Right cardiac atrium (tissue), 5 donors: ENCODE measurements around the gene EEF1A2. TPM values are rescaled to one million over a fixed set of nuclear protein-coding genes. Genes with fewer than 3 reads are reported as not detected.
A peak's percentile ranks its signal among the peaks of the same experiment; 100 is the strongest.

ENCODE experiments used
- ATAC-seq, 2 donors: fragments of 200-7000 bp; cut with Tn5 transposase; one replicate each; pipeline versions ENCODE4 v1.8.0 to v1.9.1; 2020; ENCODE audit warnings: moderate library complexity in 2 of 2, mild to moderate bottlenecking in 1 of 2
- DNase-seq, 3 donors: peaks; one replicate each; pipeline ENCODE4 v3.0.0-alpha.2; 2020
- H3K27ac ChIP-seq: one replicate; pipeline ENCODE4 v1.5.1; 2013; ENCODE audit warnings: mild to moderate bottlenecking, low read length, control low read depth, moderate library complexity
- H3K27me3 ChIP-seq: one replicate; pipeline ENCODE4 v1.6.1; 2013; ENCODE audit not compliant: control insufficient read depth, insufficient read depth
- H3K4me1 ChIP-seq: one replicate; pipeline ENCODE4 v1.6.1; 2013; ENCODE audit warnings: low read length; ENCODE audit not compliant: control insufficient read depth, insufficient read depth
- H3K4me3 ChIP-seq: one replicate; pipeline ENCODE4 v1.5.1; 2013; ENCODE audit warnings: low read length, control low read depth
- H3K9me3 ChIP-seq: one replicate; pipeline ENCODE4 v1.6.1; 2013; ENCODE audit warnings: low read length; ENCODE audit not compliant: control insufficient read depth
- WGBS: extraction: QIAGEN DNeasy Blood & Tissue Kit; methylation state at CpG from one replicate; pipeline ENCODE4 v1.1.7; 2013; 5-methylcytosine and 5-hydroxymethylcytosine counted together
- intact Hi-C, 4 donors: fragments of 100-400 bp; cut with DNase I; formaldehyde crosslinking; loops; one replicate each; pipeline versions ENCODE4 v1.11.0 to v1.14.0; 2022 to 2023
- polyA plus RNA-seq: library from polyadenylated mRNA; stranded (reverse); fragments of 200-250 nt; gene quantifications from one replicate; pipeline ENCODE4 v1.2.3, GENCODE V29; 2013
- total RNA-seq, 4 donors: library from RNA; stranded (reverse); fragmentation: NEBNext Ultra II Directional; extraction: Animal tissue kit (Norgen Biotek cat#: 25700); gene quantifications; one replicate each; pipeline ENCODE4 v1.2.1, GENCODE V29; 2021
- donor health status: healthy with polysubstance abuse.
- donor health status: DM: no; HTN: yes; CAD: no.
- donor health status: DM: no; HTN: no; CAD: no.
- donor health status: DM: no; HTN: yes; CAD: no; lungs with severe emphysema.
- donor health status: DM: yes; HTN: yes; CAD: no.

EEF1A2 gene
- total and polyA plus RNA-seq, 5 donors, result 701 to 1,033 (median 936) TPM

- H3K4me3 ChIP-seq, result no peak overlapping the region
- intact Hi-C loops, result no loop called here
- ATAC-seq (no peak), DNase-seq (no peak)
- no peaks in the 10 kb centered on the region for H3K9me3 ChIP-seq
- 81% methylated on average over 56 of the region's 56 CpGs for WGBS
- H3K27ac ChIP-seq, result no peak overlapping the region
- no peaks in the 10 kb centered on the region for H3K4me1 ChIP-seq
- no peaks in the 10 kb centered on the region for H3K27me3 ChIP-seq
Measured at GRCh38 chr20:63465380-63466249, 33.3 kb downstream of the EEF1A2 start.

- H3K4me1 ChIP-seq, result no peaks in the 10 kb centered on the region
- H3K4me3 ChIP-seq, result no peak overlapping the region
- H3K27me3 ChIP-seq, result no peaks in the 10 kb centered on the region
- 82% methylated on average over 12 of the region's 12 CpGs for WGBS
- intact Hi-C loops, result no loop called here
- no peak overlapping the region for H3K27ac ChIP-seq
- no peaks in the 10 kb centered on the region for H3K9me3 ChIP-seq
- no peak for DNase-seq
- no peak for ATAC-seq
Measured at GRCh38 chr20:63464289-63464635, 34.6 kb downstream of the EEF1A2 start.

GRCh38 chr20:63463400-63464288, 35.2 kb downstream of the EEF1A2 start:
- Histone ChIP-seq H3K27me3 (no peaks in the 10 kb centered on the region), H3K4me1 (no peaks in the 10 kb centered on the region), H3K27ac (no peak overlapping the region), H3K4me3 (no peak overlapping the region), H3K9me3 (no peaks in the 10 kb centered on the region)
- intact Hi-C loops, result no loop called here
- DNase-seq (no peak), ATAC-seq (no peak)
- WGBS, result 53% methylated on average over 22 of the region's 22 CpGs

- H3K9me3 ChIP-seq, result no peaks in the 10 kb centered on the region
- no peak overlapping the region for H3K27ac ChIP-seq
- WGBS, result 64% methylated on average over 2 of the region's 2 CpGs
- no peaks in the 10 kb centered on the region for H3K27me3 ChIP-seq
- intact Hi-C loops, result no loop called here
- DNase-seq (no peak), ATAC-seq (no peak)
- H3K4me1 ChIP-seq, result no peaks in the 10 kb centered on the region
- H3K4me3 ChIP-seq, result no peak overlapping the region
Measured at GRCh38 chr20:63462244-63462643, 36.6 kb downstream of the EEF1A2 start.

- ATAC-seq (no peak), DNase-seq (no peak)
- no peaks in the 10 kb centered on the region for H3K4me1 ChIP-seq
- 28% methylated on average over 22 of the region's 22 CpGs for WGBS
- H3K9me3 ChIP-seq, result no peaks in the 10 kb centered on the region
- no peak overlapping the region for H3K4me3 ChIP-seq
- intact Hi-C loops, result no loop called here
- H3K27ac ChIP-seq, result no peak overlapping the region
- H3K27me3 ChIP-seq, result no peaks in the 10 kb centered on the region
Measured at GRCh38 chr20:63461104-63461763, 37.6 kb downstream of the EEF1A2 start.

GRCh38 chr20:63459070-63459380, 39.9 kb downstream of the EEF1A2 start:
- Histone ChIP-seq H3K27ac (no peak overlapping the region), H3K4me1 (no peaks in the 10 kb centered on the region), H3K4me3 (no peak overlapping the region), H3K9me3 (no peaks in the 10 kb centered on the region), H3K27me3 (no peaks in the 10 kb centered on the region)
- intact Hi-C loops, result no loop called here
- DNase-seq, result no peak
- 81% methylated on average over 17 of the region's 17 CpGs for WGBS
- no peak for ATAC-seq

GRCh38 chr20:63458170-63459069, 40.5 kb downstream of the EEF1A2 start:
- no peaks in the 10 kb centered on the region for H3K27me3 ChIP-seq
- H3K27ac ChIP-seq, result no peak overlapping the region
- H3K9me3 ChIP-seq, result no peaks in the 10 kb centered on the region
- intact Hi-C loops, result no loop called here
- H3K4me1 ChIP-seq, result no peaks in the 10 kb centered on the region
- ATAC-seq (no peak), DNase-seq (no peak)
- WGBS, result 85% methylated on average over 36 of the region's 36 CpGs
- H3K4me3 ChIP-seq, result no peak overlapping the region

GRCh38 chr20:63457737-63458136, 41.1 kb downstream of the EEF1A2 start:
- Histone ChIP-seq H3K4me3 (no peak overlapping the region), H3K27me3 (no peaks in the 10 kb centered on the region), H3K9me3 (no peaks in the 10 kb centered on the region), H3K4me1 (no peaks in the 10 kb centered on the region), H3K27ac (no peak overlapping the region)
- DNase-seq (peak in 2 of 3 donors; percentile 76 to 81), ATAC-seq (peak; percentile 25 to 35)
- intact Hi-C loops, result no loop called here
- WGBS, result 45% methylated on average over 17 of the region's 17 CpGs

- peak; percentile 61 to 69 for ATAC-seq
- Histone ChIP-seq H3K27me3 (no peaks in the 10 kb centered on the region), H3K9me3 (no peaks in the 10 kb centered on the region), H3K4me1 (no peaks in the 10 kb centered on the region), H3K4me3 (no peak overlapping the region), H3K27ac (no peak overlapping the region)
- DNase-seq, result peak; percentile 61 to 89 (median 84)
- intact Hi-C loops, result no loop called here
- WGBS, result 32% methylated on average over 40 of the region's 40 CpGs
Measured at GRCh38 chr20:63456429-63457284, 42.2 kb downstream of the EEF1A2 start.

GRCh38 chr20:63455568-63455859, 43.4 kb downstream of the EEF1A2 start:
- Histone ChIP-seq H3K4me3 (no peak overlapping the region), H3K27me3 (no peaks in the 10 kb centered on the region), H3K4me1 (no peaks in the 10 kb centered on the region), H3K9me3 (no peaks in the 10 kb centered on the region), H3K27ac (no peak overlapping the region)
- 78% methylated on average over 10 of the region's 10 CpGs for WGBS
- DNase-seq (no peak), ATAC-seq (no peak)
- intact Hi-C loops, result no loop called here
